Keratinocyte (primary cell): Measurements from ENCODE around the gene GRK5.

ENCODE experiments used
- CTCF ChIP-seq, 3 experiments: IDR thresholded peaks in 1 of 3; conservative IDR thresholded peaks in 1 of 3; optimal IDR thresholded peaks in 1 of 3; 2 replicates in 2 of 3; 3 replicates in 1 of 3; pipeline versions ENCODE3 to v1.5.1; 2011; ENCODE audit warnings: low read length in 3 of 3, mild to moderate bottlenecking in 3 of 3, moderate library complexity in 2 of 3, control low read depth in 1 of 3, inconsistent platforms in 1 of 3; ENCODE audit not compliant: insufficient read depth in 2 of 3; ENCODE audit errors: extremely low read depth in 1 of 3
- EZH2 ChIP-seq: IDR thresholded peaks from one replicate; pipeline ENCODE4 v1.6.1; 2012; ENCODE audit warnings: inconsistent platforms, mild to moderate bottlenecking, low read length, moderate library complexity

- TF ChIP-seq CTCF (optimal IDR thresholded peaks at IDR 0.05 in 1 of 3, IDR thresholded peaks at IDR 0.05 in 1 of 3, conservative IDR thresholded peaks at IDR 0.05 in 1 of 3; ENCODE audit: extremely low read depth in 1 of 3, insufficient read depth in 2 of 3, low read length in 3 of 3) (no peak), EZH2 (no peak)
These were observed 171.3 kb downstream of the GRK5 start for GRCh38 chr10:119378737-119379067.
